ENCODE data around the gene ADORA2A. TPM values are rescaled to one million over a fixed set of nuclear protein-coding genes. Genes with fewer than 3 reads are reported as not detected.
A peak's percentile ranks its signal among the peaks of the same experiment; 100 is the strongest.

The ADORA2A gene
- total RNA-seq, 2 experiments from 2014 or later = 37.6 to 38.0 TPM

DNA sequence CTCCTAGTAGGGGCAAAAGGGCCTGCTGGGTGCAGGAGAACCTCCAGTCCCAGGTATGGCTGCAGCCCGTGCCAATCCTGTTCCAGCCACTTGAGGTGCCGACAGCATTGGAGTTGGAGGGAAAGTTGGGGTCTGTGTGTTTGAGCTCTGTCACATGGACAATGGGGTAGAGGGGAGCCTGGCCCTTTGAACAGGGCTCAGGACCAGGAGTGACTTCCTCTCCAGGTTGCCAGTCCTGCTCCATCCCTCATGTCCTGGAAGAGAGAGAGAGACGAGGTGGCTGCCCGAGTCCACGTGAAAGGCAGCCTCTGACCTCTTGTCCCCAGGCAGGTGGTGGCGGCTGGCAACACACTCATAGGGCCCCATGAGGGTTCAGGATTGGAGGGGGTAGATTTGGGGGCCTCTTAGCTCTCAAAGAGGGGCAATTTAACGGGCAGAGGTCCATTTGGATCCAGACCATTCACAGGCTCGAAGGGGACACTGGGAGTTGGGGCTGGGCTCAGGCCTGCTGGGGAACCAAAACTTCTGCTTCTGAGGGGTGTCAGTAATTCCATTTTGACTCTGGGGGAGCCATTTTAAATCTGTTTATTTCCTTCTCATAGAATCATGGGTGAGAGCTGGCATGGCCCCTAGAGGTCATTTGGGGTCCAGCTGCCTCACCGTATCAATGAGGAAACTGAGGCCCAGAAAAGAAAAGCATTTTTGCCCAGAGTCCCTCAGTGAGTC lies 4.1 kb downstream of the ADORA2A start:
- intact Hi-C loops (cut with micrococcal nuclease) = loop anchor here (5.0 kb wide), 1 partner anchor 724 kb away; no protein-coding TSS in a partner anchor
- Mint-ChIP-seq H3K27ac (peak overlapping the region; percentile 87), H3K4me1 (ENCODE audit: low read depth) (peaks cover 81% of the 10 kb centered on the region), H3K4me3 (peak overlapping the region; percentile 33), H3K36me3 (ENCODE audit: low read depth) (peaks cover 25% of the 10 kb centered on the region), H3K9me3 (no peaks in the 10 kb centered on the region), H3K27me3 (ENCODE audit: low read depth) (no peaks in the 10 kb centered on the region)
- DNase-seq = no peak
- CTCF ChIA-PET = no interaction called here

DNA sequence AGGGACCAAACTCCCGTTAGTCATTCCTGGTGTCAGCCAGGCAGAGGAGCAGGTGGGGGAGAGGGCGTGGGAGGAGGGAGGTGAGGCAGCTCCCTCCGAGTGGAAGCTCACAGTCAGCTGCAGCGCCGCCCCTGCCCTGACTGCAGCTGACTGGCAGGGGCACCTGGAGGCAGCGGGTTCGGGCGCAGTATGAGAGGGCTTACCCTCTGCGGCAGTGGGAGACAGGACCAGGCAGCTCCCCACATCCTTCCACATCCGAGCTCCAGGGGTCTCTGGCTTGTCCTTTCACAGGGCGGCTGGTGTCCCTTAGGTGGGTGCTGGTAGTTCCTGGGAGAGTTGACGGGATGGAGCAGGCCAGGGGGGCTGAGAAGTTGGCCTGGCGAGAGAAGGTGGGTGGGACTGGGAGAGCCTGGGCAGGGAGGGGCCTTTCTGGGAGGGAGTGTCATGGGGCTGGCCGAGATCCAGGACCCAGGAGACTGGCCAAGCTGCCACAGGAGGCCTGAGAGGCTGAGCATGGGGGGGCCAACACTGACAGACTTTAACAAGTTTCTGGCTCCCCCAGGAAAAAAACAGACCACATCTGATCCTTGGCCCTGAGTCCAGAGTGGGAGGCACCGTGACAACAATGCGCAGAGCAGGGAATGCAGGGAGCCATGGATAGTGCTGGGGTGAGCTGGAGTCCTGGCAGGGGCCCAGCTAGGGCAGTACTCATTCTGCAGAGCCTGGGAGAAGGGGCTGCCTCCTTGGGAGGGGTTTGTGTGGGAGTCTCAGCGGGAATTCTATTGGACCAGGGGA lies 4.9 kb downstream of the ADORA2A start:
- intact Hi-C loops (cut with micrococcal nuclease) = loop anchor here (5.0 kb wide), 1 partner anchor 725 kb away; no protein-coding TSS in a partner anchor
- Mint-ChIP-seq H3K27ac (peak overlapping the region; percentile 87), H3K36me3 (ENCODE audit: low read depth) (peaks cover 30% of the 10 kb centered on the region), H3K27me3 (ENCODE audit: low read depth) (no peaks in the 10 kb centered on the region), H3K9me3 (no peaks in the 10 kb centered on the region), H3K4me3 (peak overlapping the region; percentile 33), H3K4me1 (ENCODE audit: low read depth) (peaks cover 80% of the 10 kb centered on the region)
- DNase-seq = peak; percentile 68
- CTCF ChIA-PET = no interaction called here

DNA sequence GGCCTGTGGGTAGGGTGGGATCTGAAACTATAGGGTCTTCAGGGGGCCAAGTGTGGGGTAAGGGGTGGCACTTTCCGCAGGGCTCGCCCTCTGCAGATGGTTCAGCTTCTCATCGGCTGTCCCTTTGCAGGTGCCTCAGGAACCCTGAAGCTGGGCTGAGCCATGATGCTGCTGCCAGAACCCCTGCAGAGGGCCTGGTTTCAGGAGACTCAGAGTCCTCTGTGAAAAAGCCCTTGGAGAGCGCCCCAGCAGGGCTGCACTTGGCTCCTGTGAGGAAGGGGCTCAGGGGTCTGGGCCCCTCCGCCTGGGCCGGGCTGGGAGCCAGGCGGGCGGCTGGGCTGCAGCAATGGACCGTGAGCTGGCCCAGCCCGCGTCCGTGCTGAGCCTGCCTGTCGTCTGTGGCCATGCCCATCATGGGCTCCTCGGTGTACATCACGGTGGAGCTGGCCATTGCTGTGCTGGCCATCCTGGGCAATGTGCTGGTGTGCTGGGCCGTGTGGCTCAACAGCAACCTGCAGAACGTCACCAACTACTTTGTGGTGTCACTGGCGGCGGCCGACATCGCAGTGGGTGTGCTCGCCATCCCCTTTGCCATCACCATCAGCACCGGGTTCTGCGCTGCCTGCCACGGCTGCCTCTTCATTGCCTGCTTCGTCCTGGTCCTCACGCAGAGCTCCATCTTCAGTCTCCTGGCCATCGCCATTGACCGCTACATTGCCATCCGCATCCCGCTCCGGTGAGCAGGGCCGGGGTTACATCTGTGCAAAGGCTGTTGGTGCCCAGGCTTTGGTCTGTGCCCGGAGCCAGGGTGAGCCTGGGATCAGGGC lies 5.8 kb downstream of the ADORA2A start:
- DNase-seq = no peak
- peak overlapping the region; percentile 99 for H3K27ac Mint-ChIP-seq
- H3K9me3 Mint-ChIP-seq = no peaks in the 10 kb centered on the region
- CTCF ChIA-PET = interaction anchor here (0.6 to 1.1 kb wide), 2 partner anchors 9 to 10 kb away, joined by 3 read pairs; no protein-coding TSS in a partner anchor
- intact Hi-C loops (cut with micrococcal nuclease) = loop anchor here (5.0 kb wide), 1 partner anchor 726 kb away; no protein-coding TSS in a partner anchor
- H3K4me1 Mint-ChIP-seq (ENCODE audit: low read depth) = peaks cover 87% of the 10 kb centered on the region
- peaks cover 34% of the 10 kb centered on the region for H3K36me3 Mint-ChIP-seq (ENCODE audit: low read depth)
- no peaks in the 10 kb centered on the region for H3K27me3 Mint-ChIP-seq (ENCODE audit: low read depth)
- H3K4me3 Mint-ChIP-seq = peak overlapping the region; percentile 2

DNA sequence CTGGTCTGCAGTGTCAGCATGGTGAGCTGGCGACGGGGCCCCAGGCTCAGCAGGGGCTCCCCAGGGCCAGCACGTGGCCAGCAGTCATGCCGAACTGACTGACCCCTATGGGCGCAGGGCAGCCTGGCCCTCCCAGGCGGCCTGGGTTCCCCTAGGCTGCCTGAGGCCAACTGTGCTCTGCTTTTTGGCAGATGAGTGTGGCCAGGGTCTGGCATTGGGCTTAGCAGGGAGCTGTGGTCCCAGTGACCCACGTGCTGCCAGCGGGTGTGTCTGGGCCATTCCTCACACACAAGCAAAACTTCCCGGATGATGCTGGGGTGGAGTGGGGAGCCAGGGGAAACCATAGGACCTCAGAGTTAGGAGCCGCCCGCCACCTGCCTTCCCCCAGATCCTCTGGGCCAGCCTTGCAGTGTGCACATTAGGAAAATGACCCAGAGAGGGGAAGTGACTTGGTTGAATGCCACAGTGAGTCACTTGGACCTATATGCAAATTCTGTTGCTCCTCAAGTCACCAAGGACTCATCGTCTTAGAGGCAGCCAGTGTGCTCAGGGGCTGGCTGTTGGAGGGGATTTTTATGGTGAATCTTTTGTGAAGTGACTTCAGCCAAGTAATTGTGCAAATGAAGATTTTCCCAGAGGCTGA lies 6.5 kb downstream of the ADORA2A start:
- peaks cover 92% of the 10 kb centered on the region for H3K4me1 Mint-ChIP-seq (ENCODE audit: low read depth)
- DNase-seq = peak; percentile 84
- peak overlapping the region; percentile 58 for H3K4me3 Mint-ChIP-seq
- H3K9me3 Mint-ChIP-seq = no peaks in the 10 kb centered on the region
- peak overlapping the region; percentile 99 for H3K27ac Mint-ChIP-seq
- H3K36me3 Mint-ChIP-seq (ENCODE audit: low read depth) = peaks cover 29% of the 10 kb centered on the region
- CTCF ChIA-PET = interaction anchor here (1.1 to 2.5 kb wide), 3 partner anchors 8 to 12 kb away, joined by 3 to 14 read pairs (median 9); no protein-coding TSS in a partner anchor
- intact Hi-C loops (cut with micrococcal nuclease) = loop anchor here (1.0 to 5.0 kb wide), 10 partner anchors 8 to 727 kb away; partner anchors contain the start of genes CABIN1, GUCD1 and SNRPD3
- no peaks in the 10 kb centered on the region for H3K27me3 Mint-ChIP-seq (ENCODE audit: low read depth)

DNA sequence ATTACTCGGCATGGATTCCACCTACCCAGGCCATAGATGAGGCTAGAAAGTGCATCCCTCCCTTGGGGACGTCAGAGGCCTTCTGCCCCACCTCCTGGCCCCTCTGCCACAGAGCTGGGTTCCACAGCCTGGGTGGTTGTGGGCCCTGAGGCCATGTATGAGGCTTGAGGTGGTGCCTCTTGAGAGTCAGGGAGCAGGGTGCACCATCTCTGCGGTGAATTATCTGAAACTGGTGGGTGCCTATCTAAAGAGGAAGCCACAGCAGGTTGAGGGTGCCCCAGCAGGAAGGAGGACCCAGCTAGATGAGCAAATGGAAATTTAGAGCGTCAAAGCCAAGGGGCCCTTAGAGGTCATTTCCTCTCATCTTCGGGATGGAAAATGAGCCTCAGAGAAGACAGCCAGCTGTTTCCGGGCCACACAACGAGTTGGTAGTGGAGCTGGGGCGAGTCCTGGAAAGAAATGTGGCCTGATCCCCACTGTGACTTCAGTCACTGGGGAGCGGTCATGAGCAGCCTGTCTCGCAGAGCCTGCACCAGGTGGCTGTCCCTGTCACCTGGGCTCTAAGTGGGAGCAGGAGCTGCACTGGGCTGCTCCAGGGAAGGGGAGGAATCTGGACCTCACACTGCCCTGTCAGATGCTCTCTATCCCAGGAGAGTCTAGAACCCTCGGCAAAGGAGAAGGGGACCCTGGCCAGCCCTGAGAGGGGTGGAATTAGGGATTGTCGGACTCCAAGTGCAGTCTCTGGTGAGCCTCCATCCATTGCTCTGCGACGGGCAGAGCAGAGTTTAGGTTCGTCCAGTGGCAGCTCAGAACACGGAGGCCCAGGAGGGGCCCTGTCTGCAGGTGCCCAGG lies 7.3 kb downstream of the ADORA2A start:
- Mint-ChIP-seq H3K4me1 (ENCODE audit: low read depth) (peaks cover 94% of the 10 kb centered on the region), H3K27me3 (ENCODE audit: low read depth) (no peaks in the 10 kb centered on the region), H3K4me3 (peak overlapping the region; percentile 58), H3K27ac (peak overlapping the region; percentile 99), H3K9me3 (no peaks in the 10 kb centered on the region), H3K36me3 (ENCODE audit: low read depth) (peaks cover 31% of the 10 kb centered on the region)
- intact Hi-C loops (cut with micrococcal nuclease) = loop anchor here (1.0 to 5.0 kb wide), 10 partner anchors 8 to 727 kb away; partner anchors contain the start of genes CABIN1, GUCD1 and SNRPD3
- peak; percentile 93 for DNase-seq
- CTCF ChIA-PET = interaction anchor here (0.8 to 2.5 kb wide), 5 partner anchors 8 to 87 kb away, joined by 3 to 14 read pairs (median 5); no protein-coding TSS in a partner anchor

DNA sequence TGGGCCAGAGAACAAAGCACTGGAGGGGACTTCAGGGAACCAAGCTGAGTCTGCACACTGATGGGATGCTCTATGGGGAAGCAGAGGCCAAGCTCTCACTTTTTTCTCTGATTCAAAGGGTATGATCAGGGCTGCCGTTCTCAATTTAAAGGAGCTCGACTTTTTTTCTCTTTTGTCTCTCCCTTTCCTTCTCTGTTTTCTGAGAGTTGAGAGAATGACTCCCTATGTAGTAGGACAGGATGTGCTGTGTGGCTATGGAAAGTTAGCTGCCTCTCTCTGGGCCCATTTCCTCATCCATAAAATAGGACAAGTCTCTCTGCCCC lies 7.9 kb downstream of the ADORA2A start:
- Mint-ChIP-seq H3K36me3 (ENCODE audit: low read depth) (peaks cover 31% of the 10 kb centered on the region), H3K9me3 (no peaks in the 10 kb centered on the region), H3K4me1 (ENCODE audit: low read depth) (peaks cover 92% of the 10 kb centered on the region), H3K27ac (peak overlapping the region; percentile 99), H3K4me3 (peak overlapping the region; percentile 58), H3K27me3 (ENCODE audit: low read depth) (no peaks in the 10 kb centered on the region)
- CTCF ChIA-PET = interaction anchor here (0.8 to 2.5 kb wide), 5 partner anchors 9 to 86 kb away, joined by 3 to 14 read pairs (median 5); no protein-coding TSS in a partner anchor
- no peak for DNase-seq
- intact Hi-C loops (cut with micrococcal nuclease) = loop anchor here (2.0 kb wide), 3 partner anchors 68 to 424 kb away; partner anchors contain the start of gene CABIN1

DNA sequence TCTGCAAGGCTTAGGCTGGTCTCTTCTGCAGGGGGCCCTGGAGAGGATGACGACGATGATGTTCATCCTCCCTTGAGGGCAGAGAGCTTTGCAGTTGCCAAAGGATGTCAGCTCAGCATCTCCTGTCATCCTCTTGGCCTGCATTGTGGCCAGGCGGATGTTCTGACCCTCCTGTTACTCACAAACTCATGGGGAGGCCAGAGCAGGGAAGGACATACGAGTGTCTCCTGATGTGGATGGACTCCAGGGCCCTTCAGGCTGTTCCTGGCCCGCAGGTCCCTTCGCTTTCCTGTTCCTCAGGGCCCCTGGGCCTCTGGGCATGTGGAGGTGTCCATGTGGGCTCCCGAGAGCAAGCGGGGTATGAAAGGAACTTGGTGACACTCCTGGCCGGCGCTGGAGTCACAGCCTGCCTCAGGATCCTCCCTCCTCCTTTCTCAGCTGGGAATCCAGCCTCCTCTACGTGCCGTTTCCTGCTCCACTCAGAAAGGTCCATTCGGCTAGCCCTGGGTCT lies 8.5 kb downstream of the ADORA2A start:
- DNase-seq = no peak
- Mint-ChIP-seq H3K9me3 (no peaks in the 10 kb centered on the region), H3K4me1 (ENCODE audit: low read depth) (peaks cover 93% of the 10 kb centered on the region), H3K4me3 (no peak overlapping the region), H3K27me3 (ENCODE audit: low read depth) (no peaks in the 10 kb centered on the region), H3K36me3 (ENCODE audit: low read depth) (peaks cover 38% of the 10 kb centered on the region), H3K27ac (peak overlapping the region; percentile 99)
- CTCF ChIA-PET = interaction anchor here (1.4 to 2.5 kb wide), 3 partner anchors 10 to 66 kb away, joined by 5 to 14 read pairs (median 9); no protein-coding TSS in a partner anchor
- intact Hi-C loops (cut with micrococcal nuclease) = loop anchor here (2.0 kb wide), 3 partner anchors 67 to 425 kb away; partner anchors contain the start of gene CABIN1

DNA sequence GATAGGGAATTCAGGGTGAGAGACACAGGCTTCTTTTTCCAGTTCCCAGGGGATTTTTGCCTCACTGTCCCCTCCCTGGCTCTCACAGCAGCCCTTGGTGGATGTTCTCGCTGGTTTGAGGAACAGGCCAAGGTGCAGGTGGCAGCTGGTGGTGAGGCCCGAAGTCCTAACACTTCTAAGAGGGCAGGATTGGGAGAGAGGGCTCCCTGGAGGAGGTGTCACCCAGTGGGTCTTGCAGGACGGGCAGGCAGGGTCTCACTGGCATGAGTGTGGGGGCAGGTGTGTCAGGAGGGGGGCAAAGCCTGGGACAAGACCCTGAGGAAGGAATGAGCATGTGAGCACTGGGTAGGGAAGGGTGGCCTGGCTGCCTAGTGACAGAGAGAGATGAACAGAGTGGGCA lies 9.2 kb downstream of the ADORA2A start:
- H3K9me3 Mint-ChIP-seq = no peaks in the 10 kb centered on the region
- no peaks in the 10 kb centered on the region for H3K27me3 Mint-ChIP-seq (ENCODE audit: low read depth)
- peaks cover 43% of the 10 kb centered on the region for H3K36me3 Mint-ChIP-seq (ENCODE audit: low read depth)
- H3K4me3 Mint-ChIP-seq = no peak overlapping the region
- CTCF ChIA-PET = interaction anchor here (2.5 kb wide), 1 partner anchor 14 kb away, joined by 14 read pairs; no protein-coding TSS in a partner anchor
- peak overlapping the region; percentile 99 for H3K27ac Mint-ChIP-seq
- DNase-seq = no peak
- intact Hi-C loops (cut with micrococcal nuclease) = no loop called here
- peaks cover 93% of the 10 kb centered on the region for H3K4me1 Mint-ChIP-seq (ENCODE audit: low read depth)

DNA sequence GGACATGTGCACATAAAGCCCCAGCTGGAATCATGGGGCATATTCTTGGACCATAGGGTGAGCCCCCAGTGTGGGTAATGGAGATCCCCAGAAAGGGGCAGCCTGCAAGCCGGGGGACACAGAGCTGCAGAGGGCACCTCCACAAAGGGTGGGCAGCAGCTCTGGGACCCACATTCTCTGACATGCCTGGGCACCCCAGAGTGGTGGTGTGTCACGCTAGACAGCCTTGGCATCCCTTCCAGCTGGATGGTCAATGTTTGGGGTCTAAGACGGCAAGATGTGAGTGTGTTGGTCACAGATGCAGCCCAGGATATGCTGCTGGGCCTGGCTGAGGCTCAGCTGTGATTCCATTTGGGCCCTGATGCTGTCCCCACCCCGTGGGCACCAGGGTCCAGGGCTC lies 9.7 kb downstream of the ADORA2A start:
- Mint-ChIP-seq H3K4me3 (no peak overlapping the region), H3K36me3 (ENCODE audit: low read depth) (peaks cover 47% of the 10 kb centered on the region), H3K9me3 (no peaks in the 10 kb centered on the region), H3K27me3 (ENCODE audit: low read depth) (no peaks in the 10 kb centered on the region), H3K27ac (peak overlapping the region; percentile 99), H3K4me1 (ENCODE audit: low read depth) (peaks cover 92% of the 10 kb centered on the region)
- intact Hi-C loops (cut with micrococcal nuclease) = no loop called here
- CTCF ChIA-PET = interaction anchor here (1.7 kb wide), 1 partner anchor 84 kb away, joined by 3 read pairs; no protein-coding TSS in a partner anchor
- DNase-seq = no peak

DNA sequence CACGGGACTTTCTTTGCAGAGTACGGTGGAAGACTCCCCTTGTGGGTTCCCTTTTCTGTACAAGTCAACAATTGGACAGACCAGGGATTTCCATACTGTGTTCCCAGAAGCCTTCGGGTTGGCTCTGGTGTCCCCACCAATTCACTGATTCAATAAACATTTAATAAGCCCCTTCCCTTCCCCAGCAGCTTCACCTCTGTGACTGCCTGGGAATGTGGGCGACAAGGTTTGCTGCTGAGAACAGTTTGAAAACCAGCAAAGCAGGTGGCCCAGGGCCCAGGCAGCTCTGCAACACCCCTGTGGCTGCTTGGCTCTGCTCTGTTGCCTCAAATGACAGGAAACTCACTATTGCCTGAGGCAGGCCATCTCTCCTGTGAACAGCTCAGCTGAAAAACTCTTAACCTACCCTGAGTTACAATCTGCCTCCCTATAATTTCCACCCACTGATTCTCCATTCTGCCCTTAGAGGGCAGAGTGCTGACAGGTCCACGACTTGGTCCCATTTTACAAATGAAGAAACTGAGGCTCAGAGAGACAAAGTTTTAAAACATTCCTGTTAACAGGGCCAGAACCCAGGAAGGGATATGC lies 10.4 kb downstream of the ADORA2A start:
- no peaks in the 10 kb centered on the region for H3K27me3 Mint-ChIP-seq (ENCODE audit: low read depth)
- H3K36me3 Mint-ChIP-seq (ENCODE audit: low read depth) = peaks cover 54% of the 10 kb centered on the region
- DNase-seq = no peak
- CTCF ChIA-PET = interaction anchor here (0.7 to 1.7 kb wide), 3 partner anchors 8 to 85 kb away, joined by 3 to 4 read pairs (median 3); no protein-coding TSS in a partner anchor
- no peak overlapping the region for H3K4me3 Mint-ChIP-seq
- H3K4me1 Mint-ChIP-seq (ENCODE audit: low read depth) = peaks cover 92% of the 10 kb centered on the region
- peak overlapping the region; percentile 72 for H3K27ac Mint-ChIP-seq
- H3K9me3 Mint-ChIP-seq = no peaks in the 10 kb centered on the region
- intact Hi-C loops (cut with micrococcal nuclease) = loop anchor here (2.0 kb wide), 1 partner anchor 13 kb away; no protein-coding TSS in a partner anchor

Data from activated naive CD4-positive, alpha-beta T cell treated with anti-CD3 and anti-CD28 coated beads for 36 hours (primary cell).